CD8-positive, alpha-beta memory T cell (primary cell): Measurements from ENCODE around the gene CCDC102A. TPM values are rescaled to one million over a fixed set of nuclear protein-coding genes. Genes with fewer than 3 reads are reported as not detected.
"Not testable (repeated sequence)": the region's sequence is repeated elsewhere in the genome, so short reads cannot be mapped to it uniquely, and the experiment has no call there.

Experiments used
- CTCF ChIA-PET: fragments of 350-600 bp; sonication (Branson Sonifier 250); formaldehyde crosslinking; loops from one replicate; lab custom pipeline; 2021; ENCODE audit warnings: antibody characterized with exemption; lab: Charles Lee
- POLR2A ChIA-PET: fragments of 350-600 bp; sonication (Branson Sonifier 250); formaldehyde crosslinking; loops from one replicate; lab custom pipeline; 2021; ENCODE audit warnings: antibody characterized with exemption; lab: Charles Lee
- DNase-seq, 5 donors: peaks; one replicate each; pipeline versions ENCODE4 v3.0.0 to v3.0.0-alpha.2; 2020 to 2022; ENCODE audit warnings: mixed read lengths in 1 of 5
- H3K27ac ChIP-seq: one replicate; pipeline ENCODE4 v1.7.0; 2013; ENCODE audit warnings: low read depth, mild to moderate bottlenecking, low read length, moderate library complexity
- H3K27me3 ChIP-seq: 2 replicates; pipeline ENCODE4 v1.7.0; 2013; ENCODE audit warnings: low read length, mild to moderate bottlenecking; ENCODE audit not compliant: insufficient read depth, poor library complexity, severe bottlenecking
- H3K36me3 ChIP-seq: 2 replicates; pipeline ENCODE4 v1.7.0; 2013; ENCODE audit warnings: mild to moderate bottlenecking, low read length, moderate library complexity; ENCODE audit not compliant: insufficient read depth
- H3K4me1 ChIP-seq: 2 replicates; pipeline ENCODE4 v1.7.0; 2013; ENCODE audit warnings: mild to moderate bottlenecking, low read length, moderate library complexity; ENCODE audit not compliant: insufficient read depth
- H3K4me3 ChIP-seq: 2 replicates; pipeline ENCODE4 v1.7.0; 2013; ENCODE audit warnings: mild to moderate bottlenecking, low read length
- H3K9me3 ChIP-seq: 2 replicates; pipeline ENCODE4 v1.7.0; 2013; ENCODE audit warnings: mild to moderate bottlenecking, low read length
- H3K27ac Mint-ChIP-seq, 8 donors: one replicate each; pipeline ENCODE4 v1.8.0; 2020 to 2021; ENCODE audit warnings: mixed read lengths in 8 of 8, mild to moderate bottlenecking in 6 of 8, inconsistent platforms in 3 of 8, moderate library complexity in 3 of 8
- H3K27me3 Mint-ChIP-seq, 2 donors: one replicate each; pipeline ENCODE4 v1.8.0; 2020 to 2021; ENCODE audit warnings: mixed read lengths in 2 of 2, mild to moderate bottlenecking in 1 of 2, moderate library complexity in 1 of 2
- H3K36me3 Mint-ChIP-seq, 3 donors: one replicate each; pipeline ENCODE4 v1.8.0; 2020 to 2021; ENCODE audit warnings: mixed read lengths in 3 of 3, inconsistent platforms in 1 of 3, mild to moderate bottlenecking in 1 of 3
- H3K4me1 Mint-ChIP-seq, 3 donors: one replicate each; pipeline ENCODE4 v1.8.0; 2020 to 2021; ENCODE audit warnings: mixed read lengths in 3 of 3, inconsistent platforms in 1 of 3, mild to moderate bottlenecking in 1 of 3
- H3K4me3 Mint-ChIP-seq, 7 donors: one replicate each; pipeline ENCODE4 v1.8.0; 2020 to 2021; ENCODE audit warnings: mixed read lengths in 7 of 7, mild to moderate bottlenecking in 6 of 7, moderate library complexity in 4 of 7, inconsistent platforms in 2 of 7
- H3K9me3 Mint-ChIP-seq, 5 donors: one replicate each; pipeline ENCODE4 v1.8.0; 2020 to 2022; ENCODE audit warnings: mixed read lengths in 5 of 5, mild to moderate bottlenecking in 3 of 5, moderate library complexity in 2 of 5, inconsistent platforms in 1 of 5
- polyA plus RNA-seq: library from polyadenylated mRNA; unstranded; fragments of 300-500 nt; fragmentation: Illumina TruSeq; gene quantifications from one replicate; pipeline ENCODE4 v1.2.3, GENCODE V29; 2021
- total RNA-seq, 2 experiments: library from RNA; stranded (reverse); gene quantifications; one replicate each; pipeline ENCODE4 v1.2.3, GENCODE V29; 2021

The CCDC102A gene
- total and polyA plus RNA-seq, 3 experiments from 2014 or later, result 22.6 to 28.1 (median 27.0) TPM

DNA sequence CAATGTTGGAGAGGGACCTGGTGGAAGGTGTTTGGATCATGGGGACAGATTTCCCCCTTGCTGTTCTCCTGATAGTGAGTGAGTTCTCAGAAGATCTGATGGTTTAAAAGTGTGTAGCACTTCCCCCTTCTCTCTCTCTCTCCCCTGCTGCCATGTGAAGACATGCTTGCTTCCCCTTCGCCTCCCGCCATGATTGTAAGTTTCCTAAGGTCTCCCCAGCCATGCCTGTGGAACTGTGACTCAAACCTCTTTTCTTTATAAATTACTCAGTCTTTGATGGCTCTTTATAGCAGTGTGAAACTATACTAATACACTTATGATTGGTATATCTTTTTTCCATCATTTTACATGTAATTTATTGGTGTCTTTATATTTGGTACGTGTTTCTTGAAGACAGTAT is 19.5 kb upstream of the CCDC102A start:
- ChIA-PET CTCF (no interaction called here), POLR2A (no interaction called here)
- Histone ChIP-seq H3K27me3 (no peaks in the 10 kb centered on the region), H3K9me3 (no peaks in the 10 kb centered on the region), H3K4me1 (no peaks in the 10 kb centered on the region), H3K36me3 (no peaks in the 10 kb centered on the region), H3K27ac (no peak overlapping the region), H3K4me3 (no peak overlapping the region)
- H3K4me3 Mint-ChIP-seq, result peak overlapping the region in 1 of 7 donors; percentile 1
- H3K27ac Mint-ChIP-seq, result peak overlapping the region in 2 of 8 donors; percentile 33 to 39
- H3K36me3 Mint-ChIP-seq, result peaks cover 11 to 16% (median 16%) of the 10 kb centered on the region in 3 donors
- no peak for DNase-seq
- H3K27me3 Mint-ChIP-seq, result peaks cover 0 to 2% of the 10 kb centered on the region in 2 donors
- peaks cover 40 to 55% (median 54%) of the 10 kb centered on the region in 3 donors for H3K4me1 Mint-ChIP-seq
- peaks cover 0 to 4% (median 0%) of the 10 kb centered on the region in 5 donors for H3K9me3 Mint-ChIP-seq

DNA sequence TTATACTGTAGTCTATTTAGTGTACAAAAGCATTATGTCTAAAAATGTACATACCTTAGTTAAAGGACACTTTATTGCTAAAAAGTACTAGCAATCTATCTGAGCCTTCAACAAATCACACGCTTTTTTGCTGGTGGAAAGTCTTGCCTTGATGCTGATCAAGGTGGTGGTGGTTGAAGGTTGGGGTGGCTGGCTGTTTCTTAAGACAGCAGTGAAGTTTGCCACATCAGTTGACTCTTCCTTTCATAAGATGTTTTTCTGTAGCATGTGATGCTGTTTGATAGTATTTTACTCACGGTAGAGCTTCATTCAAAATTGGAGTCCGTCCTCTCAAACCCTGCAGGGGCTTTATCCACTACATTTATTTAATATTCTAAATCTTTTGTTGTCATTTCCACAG is 14.7 kb upstream of the CCDC102A start:
- DNase-seq, result peak in 1 of 5 donors; percentile 56

DNA sequence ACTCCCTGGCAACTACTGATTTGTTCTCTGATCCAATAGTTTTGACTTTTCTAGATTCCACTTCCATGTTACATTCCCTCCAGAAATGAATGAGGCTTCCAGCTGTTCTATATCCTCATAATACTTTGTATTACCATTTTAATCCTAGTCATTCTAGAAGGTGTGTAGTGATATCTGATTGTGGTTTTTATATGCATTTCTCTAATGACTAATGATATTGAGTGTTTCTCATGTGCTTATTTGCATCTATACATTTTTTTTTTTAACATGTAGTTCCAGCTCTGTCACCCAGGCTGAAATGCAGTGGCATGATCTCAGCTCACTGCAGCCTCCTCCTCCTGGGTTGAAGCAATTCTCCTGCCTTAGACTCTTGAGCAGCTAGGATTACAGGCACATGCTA is 13.4 kb upstream of the CCDC102A start:
- Mint-ChIP-seq H3K4me1 (peaks cover 61 to 65% (median 63%) of the 10 kb centered on the region in 3 donors), H3K36me3 (peaks cover 0 to 10% (median 4%) of the 10 kb centered on the region in 3 donors), H3K27me3 (no peaks in the 10 kb centered on the region), H3K4me3 (no peak overlapping the region), H3K9me3 (no peaks in the 10 kb centered on the region), H3K27ac (peak overlapping the region in 4 of 8 donors; percentile 35 to 62 (median 48))
- no peak for DNase-seq
- ChIA-PET POLR2A (no interaction called here), CTCF (no interaction called here)
- Histone ChIP-seq H3K36me3 (no peaks in the 10 kb centered on the region), H3K4me1 (peaks cover 16% of the 10 kb centered on the region), H3K27me3 (no peaks in the 10 kb centered on the region), H3K27ac (no peak overlapping the region), H3K4me3 (no peak overlapping the region), H3K9me3 (no peaks in the 10 kb centered on the region)

More for the DNA sequence above, 14.7 kb upstream of the CCDC102A start:
- H3K9me3 ChIP-seq, result no peaks in the 10 kb centered on the region
- H3K4me3 ChIP-seq, result no peak overlapping the region
- no peak overlapping the region for H3K27ac ChIP-seq
- Mint-ChIP-seq H3K4me3 (no peak overlapping the region), H3K9me3 (no peaks in the 10 kb centered on the region), H3K27ac (peak overlapping the region in 4 of 8 donors; percentile 20 to 52 (median 28)), H3K27me3 (peaks cover 0 to 2% of the 10 kb centered on the region in 2 donors), H3K36me3 (peaks cover 4 to 10% (median 5%) of the 10 kb centered on the region in 3 donors), H3K4me1 (peaks cover 54 to 62% (median 57%) of the 10 kb centered on the region in 3 donors)
- no peaks in the 10 kb centered on the region for H3K36me3 ChIP-seq
- H3K27me3 ChIP-seq, result no peaks in the 10 kb centered on the region
- ChIA-PET CTCF (interaction anchor here (1.2 to 1.6 kb wide), 2 partner anchors 10 to 26 kb away, joined by 3 to 4 read pairs; no protein-coding TSS in a partner anchor), POLR2A (no interaction called here)
- peaks cover 14% of the 10 kb centered on the region for H3K4me1 ChIP-seq

DNA sequence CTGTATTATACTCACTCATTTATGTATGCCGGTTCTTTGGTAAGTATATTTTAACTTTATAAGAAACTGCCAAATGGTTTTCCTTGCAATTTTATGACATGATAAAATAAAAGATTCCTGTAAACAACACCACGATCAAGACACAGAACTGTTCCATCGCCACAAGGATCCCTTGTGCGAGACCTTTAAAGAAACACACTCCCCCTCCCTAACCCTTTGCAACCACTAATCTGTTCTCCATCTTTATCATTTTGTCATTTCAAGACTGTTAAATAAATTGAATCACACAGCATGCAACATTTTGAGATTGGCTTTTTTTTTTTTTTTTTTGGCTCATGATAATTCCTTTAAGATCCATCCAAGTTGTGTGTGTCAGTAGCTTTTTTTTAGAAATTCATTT is 12.0 kb upstream of the CCDC102A start:
- H3K36me3 Mint-ChIP-seq, result peaks cover 0 to 10% (median 4%) of the 10 kb centered on the region in 3 donors
- no peak for DNase-seq
- H3K4me3 Mint-ChIP-seq, result peak overlapping the region in 2 of 7 donors; percentile 44 to 48
- Histone ChIP-seq H3K4me1 (peaks cover 29% of the 10 kb centered on the region), H3K27me3 (no peaks in the 10 kb centered on the region), H3K9me3 (no peaks in the 10 kb centered on the region), H3K27ac (no peak overlapping the region), H3K4me3 (no peak overlapping the region), H3K36me3 (no peaks in the 10 kb centered on the region)
- no peaks in the 10 kb centered on the region for H3K27me3 Mint-ChIP-seq
- H3K9me3 Mint-ChIP-seq, result no peaks in the 10 kb centered on the region
- peaks cover 70 to 76% (median 70%) of the 10 kb centered on the region in 3 donors for H3K4me1 Mint-ChIP-seq
- POLR2A ChIA-PET, result no interaction called here
- peak overlapping the region in 2 of 8 donors; percentile 12 to 35 for H3K27ac Mint-ChIP-seq
- CTCF ChIA-PET, result interaction anchor here (0.7 kb wide), 1 partner anchor 11 kb away, joined by 3 read pairs; no protein-coding TSS in a partner anchor

DNA sequence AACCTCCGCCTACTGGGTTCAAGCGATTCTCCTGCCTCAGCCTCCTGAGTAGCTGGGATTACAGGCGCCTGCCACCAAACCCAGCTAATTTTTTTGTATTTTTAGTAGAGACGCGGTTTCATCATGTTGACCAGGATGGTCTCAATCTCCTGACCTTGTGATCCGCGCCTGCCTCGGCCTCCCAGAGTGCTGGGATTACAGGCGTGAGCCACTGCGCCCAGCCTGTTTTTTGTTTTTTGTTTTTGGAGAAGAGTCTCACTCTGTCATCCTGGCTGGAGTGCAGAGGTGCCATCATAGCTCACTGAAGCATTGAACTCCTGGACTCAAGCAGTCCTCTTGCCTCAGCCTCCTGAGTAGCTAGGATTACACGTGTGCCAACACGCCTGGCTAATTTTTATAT is 11.2 kb upstream of the CCDC102A start:
- POLR2A ChIA-PET, H3K36me3 ChIP-seq, H3K9me3 ChIP-seq, H3K27me3 ChIP-seq, H3K27ac ChIP-seq, DNase-seq, H3K4me3 ChIP-seq, H3K9me3 Mint-ChIP-seq, H3K27me3 Mint-ChIP-seq, H3K36me3 Mint-ChIP-seq: not testable (repeated sequence)
- H3K27ac Mint-ChIP-seq, result peak overlapping the region in 1 of 8 donors; percentile 43
- peaks cover 37% of the 10 kb centered on the region for H3K4me1 ChIP-seq
- CTCF ChIA-PET, result interaction anchor here (1.0 to 1.7 kb wide), 2 partner anchors 10 to 29 kb away, joined by 3 to 6 read pairs; no protein-coding TSS in a partner anchor
- H3K4me1 Mint-ChIP-seq, result peaks cover 68 to 76% (median 69%) of the 10 kb centered on the region in 3 donors
- H3K4me3 Mint-ChIP-seq, result peak overlapping the region in 1 of 7 donors; percentile 28

DNA sequence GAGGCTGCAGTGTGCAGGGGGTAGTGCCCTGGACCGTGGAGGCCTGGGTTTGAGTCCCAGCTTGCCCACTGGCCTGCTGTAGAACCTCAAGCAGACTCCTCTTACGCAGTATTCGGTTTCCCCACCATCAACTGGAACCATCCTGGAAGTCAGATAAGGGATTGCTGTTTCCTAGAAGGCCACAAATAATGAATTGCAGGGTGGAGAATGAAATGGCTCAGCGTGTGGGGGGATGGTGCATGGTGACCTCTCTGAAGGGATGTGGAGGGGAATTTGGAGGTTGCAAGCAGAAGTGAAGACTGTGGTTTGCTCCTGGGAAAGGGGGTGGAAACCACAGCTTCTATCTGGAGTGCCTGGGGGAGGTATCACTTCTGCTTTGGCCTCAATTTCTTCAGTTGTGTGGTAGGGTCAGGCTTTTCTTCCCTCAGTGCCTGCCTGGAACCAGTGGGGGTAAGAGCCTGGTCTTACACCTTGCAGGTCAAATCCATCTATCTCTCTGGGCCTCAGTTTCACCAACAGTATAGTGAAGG is 7.8 kb upstream of the CCDC102A start:
- Histone ChIP-seq H3K27ac (peak overlapping the region; percentile 7), H3K9me3 (no peaks in the 10 kb centered on the region), H3K4me3 (peak overlapping the region; percentile 48), H3K27me3 (no peaks in the 10 kb centered on the region), H3K4me1 (peaks cover 52% of the 10 kb centered on the region), H3K36me3 (no peaks in the 10 kb centered on the region)
- Mint-ChIP-seq H3K4me3 (peak overlapping the region; percentile 81 to 97 (median 91)), H3K36me3 (peaks cover 0 to 2% (median 0%) of the 10 kb centered on the region in 3 donors), H3K27me3 (peaks cover 0 to 1% of the 10 kb centered on the region in 2 donors), H3K27ac (peak overlapping the region; percentile 78 to 92 (median 87)), H3K9me3 (no peaks in the 10 kb centered on the region), H3K4me1 (peaks cover 55 to 77% (median 57%) of the 10 kb centered on the region in 3 donors)
- no peak for DNase-seq
- CTCF ChIA-PET, result interaction anchor here (4.5 kb wide), 1 partner anchor 32 kb away, joined by 26 read pairs; no protein-coding TSS in a partner anchor
- POLR2A ChIA-PET, result no interaction called here

DNA sequence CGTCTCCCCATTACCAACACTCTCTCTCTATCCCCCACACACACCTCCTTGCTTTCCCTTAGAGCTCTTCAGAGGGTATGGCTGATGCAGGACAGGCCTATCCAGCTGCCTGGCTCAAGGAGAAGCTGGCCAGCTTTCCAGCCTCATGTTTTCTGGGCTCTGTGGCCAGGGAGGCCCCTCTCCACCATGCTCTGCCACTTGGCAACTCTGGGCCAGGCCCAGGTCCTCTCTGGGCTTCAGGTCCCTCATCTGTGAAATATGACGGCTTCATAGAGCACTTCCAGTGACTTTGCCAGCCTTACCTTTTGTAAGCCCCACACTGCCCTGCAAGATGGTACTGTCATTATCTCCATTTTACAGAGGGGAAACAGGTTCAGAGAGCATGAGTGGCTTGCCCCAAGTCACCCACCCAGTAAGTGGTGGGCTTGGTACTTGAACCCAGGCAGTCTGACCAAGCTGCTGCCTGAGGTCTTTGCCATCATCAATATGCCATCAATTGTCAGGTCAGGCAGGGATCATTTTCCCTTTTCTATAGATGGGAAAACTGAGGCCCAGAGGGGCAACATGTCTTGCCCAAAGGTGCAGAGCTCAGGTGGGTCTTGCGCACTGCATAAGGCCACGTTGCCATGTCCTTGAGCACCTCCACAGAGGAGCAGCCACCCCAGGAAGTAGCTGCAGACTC is 5.5 kb upstream of the CCDC102A start:
- Mint-ChIP-seq H3K4me1 (peaks cover 67 to 86% (median 67%) of the 10 kb centered on the region in 3 donors), H3K4me3 (peak overlapping the region; percentile 81 to 97 (median 91)), H3K36me3 (peaks cover 0 to 2% (median 2%) of the 10 kb centered on the region in 3 donors), H3K9me3 (no peaks in the 10 kb centered on the region), H3K27ac (peak overlapping the region; percentile 78 to 99 (median 93)), H3K27me3 (peaks cover 0 to 2% of the 10 kb centered on the region in 2 donors)
- H3K4me1 ChIP-seq, result peaks cover 66% of the 10 kb centered on the region
- no peaks in the 10 kb centered on the region for H3K36me3 ChIP-seq
- no peak overlapping the region for H3K27ac ChIP-seq
- no peaks in the 10 kb centered on the region for H3K27me3 ChIP-seq
- DNase-seq, result no peak
- POLR2A ChIA-PET, result interaction anchor here (0.8 to 1.7 kb wide), 4 partner anchors 11 to 68 kb away, joined by 3 to 8 read pairs (median 3); no protein-coding TSS in a partner anchor
- no peaks in the 10 kb centered on the region for H3K9me3 ChIP-seq
- peak overlapping the region; percentile 52 for H3K4me3 ChIP-seq
- CTCF ChIA-PET, result interaction anchor here (0.8 to 4.5 kb wide), 10 partner anchors 10 to 194 kb away, joined by 3 to 26 read pairs (median 3); partner anchors contain the start of gene KATNB1
